ENCODE measurements around the gene NDUFS4. TPM values are rescaled to one million over a fixed set of nuclear protein-coding genes. Genes with fewer than 3 reads are reported as not detected.
"Not testable (repeated sequence)": the region's sequence is repeated elsewhere in the genome, so short reads cannot be mapped to it uniquely, and the experiment has no call there.

NDUFS4 gene
- total RNA-seq, 1 donor: 64.3 TPM

DNA sequence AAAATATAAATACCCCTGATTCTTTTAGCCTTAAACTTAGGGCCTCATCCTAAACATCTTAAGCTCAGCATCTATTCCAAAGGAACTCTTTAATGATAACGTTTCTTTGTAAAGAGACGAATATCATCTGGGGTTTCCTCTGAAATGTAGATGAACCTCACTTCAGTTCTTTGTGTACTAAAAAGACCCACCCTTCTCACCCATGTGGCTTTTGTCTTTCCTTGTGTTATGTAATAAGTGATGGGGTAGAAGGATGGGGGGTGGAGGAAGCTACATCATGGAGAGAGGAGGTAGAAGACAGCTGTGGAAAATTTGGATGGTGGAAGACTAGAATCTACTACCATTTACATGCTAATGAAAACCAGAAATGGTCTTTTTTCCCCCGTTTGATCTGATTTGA lies 111.0 kb downstream of the NDUFS4 start:
- TF ChIP-seq, protein P1, sequence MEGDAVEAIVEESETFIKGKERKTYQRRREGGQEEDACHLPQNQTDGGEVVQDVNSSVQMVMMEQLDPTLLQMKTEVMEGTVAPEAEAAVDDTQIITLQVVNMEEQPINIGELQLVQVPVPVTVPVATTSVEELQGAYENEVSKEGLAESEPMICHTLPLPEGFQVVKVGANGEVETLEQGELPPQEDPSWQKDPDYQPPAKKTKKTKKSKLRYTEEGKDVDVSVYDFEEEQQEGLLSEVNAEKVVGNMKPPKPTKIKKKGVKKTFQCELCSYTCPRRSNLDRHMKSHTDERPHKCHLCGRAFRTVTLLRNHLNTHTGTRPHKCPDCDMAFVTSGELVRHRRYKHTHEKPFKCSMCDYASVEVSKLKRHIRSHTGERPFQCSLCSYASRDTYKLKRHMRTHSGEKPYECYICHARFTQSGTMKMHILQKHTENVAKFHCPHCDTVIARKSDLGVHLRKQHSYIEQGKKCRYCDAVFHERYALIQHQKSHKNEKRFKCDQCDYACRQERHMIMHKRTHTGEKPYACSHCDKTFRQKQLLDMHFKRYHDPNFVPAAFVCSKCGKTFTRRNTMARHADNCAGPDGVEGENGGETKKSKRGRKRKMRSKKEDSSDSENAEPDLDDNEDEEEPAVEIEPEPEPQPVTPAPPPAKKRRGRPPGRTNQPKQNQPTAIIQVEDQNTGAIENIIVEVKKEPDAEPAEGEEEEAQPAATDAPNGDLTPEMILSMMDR (IDR thresholded peaks at IDR 0.05; ENCODE audit: insufficient read depth, low read depth, low read length): no peak
- H3K4me3 ChIP-seq (ENCODE audit: low read depth, low read length): no peak overlapping the region
- DNase-seq (ENCODE audit: low read depth): no peak

DNA sequence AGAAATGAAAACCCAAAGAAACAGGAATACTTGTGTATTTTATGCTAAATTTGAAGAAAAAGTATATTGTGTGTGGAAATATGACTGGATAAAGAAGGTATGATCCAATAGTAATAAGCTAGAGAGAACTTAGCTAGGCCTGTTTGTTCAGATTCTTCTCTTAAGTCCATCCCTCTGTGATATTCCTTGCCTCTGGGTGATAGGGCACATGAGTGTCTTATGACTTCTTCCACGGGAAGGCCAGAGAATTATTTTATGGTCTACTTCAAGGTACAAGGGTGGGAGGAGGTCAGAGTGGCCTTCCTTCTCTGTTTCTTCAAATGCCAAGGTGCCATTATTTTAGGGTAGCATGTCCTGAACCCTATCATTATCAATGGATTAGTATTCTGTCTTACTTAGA lies 113.7 kb downstream of the NDUFS4 start:
- DNase-seq (ENCODE audit: low read depth): no peak
- no peak overlapping the region for H3K4me3 ChIP-seq (ENCODE audit: low read depth, low read length)
- TF ChIP-seq, protein P1 (IDR thresholded peaks at IDR 0.05; ENCODE audit: insufficient read depth, low read depth, low read length): no peak

DNA sequence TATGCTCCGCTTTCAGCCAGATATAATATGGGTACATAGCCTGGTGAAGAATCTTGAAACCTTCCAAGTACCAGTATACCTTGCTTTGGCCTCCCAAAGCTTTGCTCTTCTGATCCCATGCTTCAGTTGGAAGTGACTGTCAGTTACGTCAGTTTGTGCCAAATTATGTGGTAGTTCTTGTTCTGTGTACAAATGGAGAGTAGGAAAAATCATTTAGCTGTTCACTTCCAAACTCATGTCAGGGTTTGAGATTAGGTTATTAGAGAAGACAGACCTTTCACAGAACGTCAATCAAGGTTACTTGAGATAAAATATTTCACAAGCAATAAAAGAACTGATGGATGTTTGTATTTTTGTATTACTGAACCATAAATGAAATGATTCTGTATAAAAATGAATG lies 117.2 kb downstream of the NDUFS4 start:
- DNase-seq (ENCODE audit: low read depth): no peak
- TF ChIP-seq, protein P1 (IDR thresholded peaks at IDR 0.05; ENCODE audit: insufficient read depth, low read depth, low read length): no peak
- H3K4me3 ChIP-seq (ENCODE audit: low read depth, low read length): no peak overlapping the region

DNA sequence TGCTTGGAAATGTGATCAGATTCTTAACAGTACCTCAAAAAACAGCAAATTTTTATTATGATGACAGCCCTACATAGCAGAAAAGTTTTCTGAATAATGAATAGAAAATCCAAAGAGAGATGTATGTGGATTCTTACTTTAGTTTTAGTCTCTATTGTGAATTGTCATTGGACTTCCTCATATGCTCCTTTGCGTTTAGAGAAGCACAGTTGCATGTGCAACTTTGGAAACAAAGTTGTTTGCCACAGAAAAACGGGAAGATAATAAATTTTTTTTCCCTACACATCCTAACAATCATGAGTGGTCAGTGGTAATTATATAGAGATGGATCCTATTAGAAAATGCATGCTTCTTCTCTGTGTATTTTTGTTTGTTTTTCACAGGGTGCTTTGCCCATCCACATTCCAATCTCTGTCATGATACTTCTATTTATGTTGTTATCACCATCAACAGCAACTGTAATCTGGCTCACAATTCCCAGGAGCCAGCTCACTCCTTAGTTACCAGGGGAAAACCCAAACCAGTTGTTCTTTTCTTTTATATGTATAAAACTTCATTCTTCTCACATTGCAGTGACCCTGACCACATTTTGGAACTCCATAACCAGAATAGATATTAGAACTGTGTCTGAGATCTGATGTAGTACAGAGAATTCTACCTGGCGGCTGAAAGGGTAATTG lies 118.7 kb downstream of the NDUFS4 start:
- DNase-seq (ENCODE audit: low read depth): no peak
- TF ChIP-seq, protein P1 (IDR thresholded peaks at IDR 0.05; ENCODE audit: insufficient read depth, low read depth, low read length): no peak
- no peak overlapping the region for H3K4me3 ChIP-seq (ENCODE audit: low read depth, low read length)

DNA sequence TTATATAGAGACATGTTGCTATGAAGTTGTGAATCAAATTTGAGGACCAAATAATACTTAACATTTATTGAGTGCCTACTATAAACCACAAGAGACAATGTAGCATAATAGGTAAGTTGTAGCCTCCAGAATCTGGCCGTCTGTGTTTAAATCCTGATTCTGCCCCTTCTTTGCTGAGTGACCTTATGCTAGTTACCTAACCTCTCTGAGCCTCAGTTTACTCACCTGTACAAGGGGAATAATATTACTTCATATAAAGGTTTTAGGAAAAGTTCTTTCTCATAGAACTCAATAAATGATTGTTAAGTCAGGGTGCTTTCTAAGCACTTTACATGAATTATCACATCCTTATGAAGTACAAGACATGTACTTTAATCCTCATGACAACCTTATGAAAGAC lies 120.6 kb downstream of the NDUFS4 start:
- TF ChIP-seq, protein P1 (IDR thresholded peaks at IDR 0.05; ENCODE audit: insufficient read depth, low read depth, low read length): no peak
- H3K4me3 ChIP-seq (ENCODE audit: low read depth, low read length): no peak overlapping the region
- DNase-seq (ENCODE audit: low read depth): no peak

DNA sequence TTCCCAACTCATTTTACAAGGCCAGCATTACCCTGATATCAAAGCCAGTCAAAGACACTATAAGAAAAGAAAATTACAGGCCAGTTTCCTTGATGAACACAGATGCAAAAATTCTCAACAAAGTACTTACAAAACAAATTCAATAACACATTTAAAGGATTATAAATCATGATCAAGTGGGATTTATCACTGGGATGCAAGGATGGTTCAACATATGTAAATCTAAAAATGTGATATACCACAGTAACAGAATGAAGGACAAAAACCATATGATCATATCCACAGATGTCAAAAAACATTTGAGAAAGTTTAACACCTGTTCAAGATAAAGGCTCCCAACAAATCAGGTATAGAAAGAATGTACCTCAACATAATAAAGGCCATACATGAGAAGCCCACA lies 130.6 kb downstream of the NDUFS4 start:
- no peak for DNase-seq (ENCODE audit: low read depth)
- no peak overlapping the region for H3K4me3 ChIP-seq (ENCODE audit: low read depth, low read length)
- TF ChIP-seq, protein P1 (IDR thresholded peaks at IDR 0.05; ENCODE audit: insufficient read depth, low read depth, low read length): no peak

DNA sequence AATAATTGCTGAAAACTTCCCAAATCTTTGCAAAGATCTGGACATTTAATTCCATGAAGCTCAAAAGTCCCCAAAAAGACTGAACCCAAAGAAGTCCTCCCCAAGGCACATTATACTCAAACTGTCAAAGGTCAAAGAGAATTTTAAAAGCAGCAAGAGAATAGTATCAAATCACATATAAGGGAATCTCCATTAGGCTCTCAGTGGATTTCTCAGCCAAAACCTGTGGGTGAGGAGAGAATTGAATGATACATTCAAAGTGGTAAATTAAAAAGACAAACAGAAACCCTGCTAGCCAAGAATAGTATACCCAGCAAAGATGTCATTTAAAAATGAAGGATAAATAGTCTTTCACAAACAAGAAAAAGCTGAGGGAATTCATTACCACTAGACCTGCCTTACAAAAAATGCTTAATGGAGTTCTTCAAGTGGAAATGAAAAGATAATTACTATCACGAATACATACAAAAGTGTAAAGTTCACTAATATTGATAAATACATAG lies 134.1 kb downstream of the NDUFS4 start:
- TF ChIP-seq, protein P1 (IDR thresholded peaks at IDR 0.05; ENCODE audit: insufficient read depth, low read depth, low read length): no peak
- no peak for DNase-seq (ENCODE audit: low read depth)
- no peak overlapping the region for H3K4me3 ChIP-seq (ENCODE audit: low read depth, low read length)

DNA sequence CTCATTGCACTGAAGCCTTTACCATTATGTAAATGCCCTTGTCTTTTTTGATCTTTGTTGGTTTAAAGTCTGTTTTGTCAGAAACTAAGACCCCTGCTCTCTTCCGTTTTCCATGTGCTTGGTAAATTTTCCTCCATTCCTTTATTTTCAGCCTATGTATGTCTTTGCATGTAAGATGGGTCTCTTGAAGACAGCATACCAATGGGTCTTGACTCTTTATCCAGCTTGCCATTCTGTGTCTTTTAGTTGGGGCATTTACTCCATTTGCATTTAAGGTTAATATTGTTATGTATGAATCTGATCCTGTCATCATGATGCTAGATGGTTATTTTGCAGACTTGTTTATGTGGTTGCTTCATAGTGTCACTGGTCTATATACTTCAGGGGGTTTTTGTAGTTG lies 150.0 kb downstream of the NDUFS4 start:
- not testable (repeated sequence) for DNase-seq (ENCODE audit: low read depth)

More for the DNA sequence above, 150.0 kb downstream of the NDUFS4 start:
- H3K4me3 ChIP-seq (ENCODE audit: low read depth, low read length): not testable (repeated sequence)
